ENCODE results near the gene ICAM3.

GRCh38 chr19:10295847-10296591 lies 43.4 kb downstream of the ICAM3 start:
- TF ChIP-seq REST (IDR thresholded peaks at IDR 0.05; ENCODE audit: low read depth) (no peak), YY1 (IDR thresholded peaks at IDR 0.05; ENCODE audit: low read depth) (no peak)

All from Ishikawa (cell line).